IMR-90 (cell line): ENCODE data around the gene ARSB. TPM values are rescaled to one million over a fixed set of nuclear protein-coding genes. Genes with fewer than 3 reads are reported as not detected.

Experiments
- ATAC-seq: fragments of 200-7000 bp; cut with Tn5 transposase; 2 replicates; pipeline ENCODE4 v1.9.1; 2020; ENCODE audit warnings: low read depth, mild to moderate bottlenecking, moderate library complexity
- BruUV-seq: library from RNA; stranded (reverse); fragments of 400-500 nt; replicated peaks from 2 replicates; lab custom pipeline; 2021; lab: Mats Ljungman, UMichigan
- CTCF ChIA-PET: fragments of 300-600 bp; formaldehyde crosslinking; extraction: SDS; loops from one replicate; lab custom pipeline; 2021; ENCODE audit warnings: antibody characterized with exemption; lab: Yijun Ruan, JAX
- POLR2A ChIA-PET: fragments of 300-600 bp; sonication (Branson Sonifier 250); formaldehyde crosslinking; loops from one replicate; lab custom pipeline; 2022; ENCODE audit warnings: antibody characterized with exemption; ENCODE audit not compliant: unreplicated experiment; lab: Charles Lee
- DNase-seq: peaks from one replicate; pipeline ENCODE4 v3.0.0; 2013
- H2AFZ ChIP-seq: replicated peaks from 2 replicates; pipeline ENCODE3; 2013; ENCODE audit warnings: low read length, mild to moderate bottlenecking; ENCODE audit not compliant: poor library complexity
- H2AK5ac ChIP-seq: 2 replicates; pipeline ENCODE4 v1.6.1; 2013; ENCODE audit warnings: low read depth, low read length, inconsistent platforms
- H2AK9ac ChIP-seq: replicated peaks from 2 replicates; pipeline ENCODE3; 2013; ENCODE audit warnings: mild to moderate bottlenecking, low read depth, low read length, moderate library complexity; ENCODE audit not compliant: poor library complexity
- H2BK120ac ChIP-seq: 2 replicates; pipeline ENCODE4 v1.6.1; 2013; ENCODE audit warnings: low read depth, low read length, inconsistent platforms
- H2BK15ac ChIP-seq: 3 replicates; pipeline ENCODE4 v1.6.1; 2013; ENCODE audit warnings: low read depth, low read length, inconsistent platforms
- H2BK20ac ChIP-seq: 2 replicates; pipeline ENCODE4 v1.6.1; 2013; ENCODE audit warnings: low read depth, mild to moderate bottlenecking, inconsistent platforms, low read length, moderate library complexity
- H2BK5ac ChIP-seq: 2 replicates; pipeline ENCODE4 v1.6.1; 2013; ENCODE audit warnings: mild to moderate bottlenecking, low read depth, low read length, inconsistent platforms; ENCODE audit not compliant: poor library complexity, severe bottlenecking
- H3K14ac ChIP-seq: replicated peaks from 2 replicates; pipeline ENCODE4 v1.6.1; 2013; ENCODE audit warnings: low read depth, low read length, inconsistent platforms
- H3K18ac ChIP-seq: 2 replicates; pipeline ENCODE4 v1.6.1; 2013; ENCODE audit warnings: low read depth, low read length, control low read depth
- H3K23ac ChIP-seq: 2 replicates; pipeline ENCODE4 v1.6.1; 2013; ENCODE audit warnings: low read depth, low read length, inconsistent platforms
- H3K27ac ChIP-seq: 2 replicates; pipeline ENCODE4 v1.5.1; 2013; ENCODE audit warnings: mild to moderate bottlenecking, control low read depth, low read length; ENCODE audit not compliant: insufficient read depth
- H3K27me3 ChIP-seq: 2 replicates; pipeline ENCODE4 v1.6.1; 2013; ENCODE audit warnings: low read length; ENCODE audit not compliant: control insufficient read depth, insufficient read depth
- H3K36me3 ChIP-seq: 2 replicates; pipeline ENCODE4 v1.6.1; 2013; ENCODE audit warnings: low read length, mixed read lengths; ENCODE audit not compliant: control insufficient read depth, insufficient read depth
- H3K4ac ChIP-seq: 2 replicates; pipeline ENCODE4 v1.6.1; 2013; ENCODE audit warnings: low read depth, low read length, inconsistent platforms
- H3K4me1 ChIP-seq: 2 replicates; pipeline ENCODE4 v1.6.1; 2013; ENCODE audit warnings: low read length, mixed read lengths; ENCODE audit not compliant: control insufficient read depth, insufficient read depth
- H3K4me2 ChIP-seq: 2 replicates; pipeline ENCODE4 v1.6.1; 2013; ENCODE audit warnings: low read depth, mild to moderate bottlenecking, control low read depth, low read length, moderate library complexity
- H3K4me3 ChIP-seq: 2 replicates; pipeline ENCODE4 v1.5.1; 2013; ENCODE audit warnings: low read depth, mild to moderate bottlenecking, control low read depth, low read length, moderate library complexity; ENCODE audit not compliant: insufficient read depth
- H3K56ac ChIP-seq: 2 replicates; pipeline ENCODE4 v1.6.1; 2013; ENCODE audit warnings: low read length, inconsistent platforms; ENCODE audit not compliant: insufficient read depth; ENCODE audit errors: extremely low read depth
- H3K79me1 ChIP-seq, 2 experiments: 2 replicates each; pipeline ENCODE4 v1.6.1; 2013; ENCODE audit warnings: low read length in 2 of 2, inconsistent platforms in 1 of 2, low read depth in 1 of 2
- H3K9ac ChIP-seq: 2 replicates; pipeline ENCODE4 v1.6.1; 2013; ENCODE audit warnings: low read depth, low read length, control low read depth
- H3K9me1 ChIP-seq: 2 replicates; pipeline ENCODE4 v1.6.1; 2013; ENCODE audit warnings: low read length, inconsistent platforms; ENCODE audit not compliant: insufficient read depth
- H3K9me3 ChIP-seq: 2 replicates; pipeline ENCODE4 v1.6.1; 2013; ENCODE audit warnings: low read length; ENCODE audit not compliant: control insufficient read depth, insufficient read depth
- H4K20me1 ChIP-seq: 2 replicates; pipeline ENCODE4 v1.6.1; 2013; ENCODE audit warnings: low read length, inconsistent platforms; ENCODE audit not compliant: insufficient read depth
- H4K5ac ChIP-seq: 2 replicates; pipeline ENCODE4 v1.6.1; 2013; ENCODE audit warnings: mild to moderate bottlenecking, low read depth, low read length, control low read depth
- H4K8ac ChIP-seq, 2 experiments: 2 replicates each; pipeline ENCODE4 v1.6.1; 2013; ENCODE audit warnings: low read depth in 2 of 2, low read length in 2 of 2, control low read depth in 1 of 2, inconsistent platforms in 1 of 2
- H4K91ac ChIP-seq: 2 replicates; pipeline ENCODE4 v1.6.1; 2013; ENCODE audit warnings: low read depth, low read length, inconsistent platforms; ENCODE audit not compliant: insufficient read depth
- BHLHE40 ChIP-seq: fragments of 150-350 bp; IDR thresholded peaks from 2 replicates; pipeline ENCODE4 v1.6.1; 2016; ENCODE audit warnings: mild to moderate bottlenecking, low read depth, low read length
- CEBPB ChIP-seq: IDR thresholded peaks from 2 replicates; pipeline ENCODE4 v1.6.1; 2012; ENCODE audit warnings: low read depth, low read length, improper control_type of control experiment
- CHD1 ChIP-seq: IDR thresholded peaks from 2 replicates; pipeline ENCODE4 v1.6.1; 2012; ENCODE audit warnings: low read depth, low read length, improper control_type of control experiment
- FOS ChIP-seq: fragments of 150-350 bp; IDR thresholded peaks from 2 replicates; pipeline ENCODE4 v1.6.1; 2016; ENCODE audit warnings: low read depth, low read length
- MAFK ChIP-seq: IDR thresholded peaks from 2 replicates; pipeline ENCODE4 v1.6.1; 2012; ENCODE audit warnings: low read depth, low read length, improper control_type of control experiment
- MAZ ChIP-seq: IDR thresholded peaks from 2 replicates; pipeline ENCODE4 v1.6.1; 2012; ENCODE audit warnings: low read depth, mild to moderate bottlenecking, low read length, improper control_type of control experiment, moderate library complexity, borderline replicate concordance
- MXI1 ChIP-seq: IDR thresholded peaks from 2 replicates; pipeline ENCODE4 v1.6.1; 2012; ENCODE audit warnings: low read depth, mild to moderate bottlenecking, low read length, moderate library complexity, borderline replicate concordance
- NFE2L2 ChIP-seq: fragments of 150-350 bp; IDR thresholded peaks from 2 replicates; pipeline ENCODE4 v1.6.1; 2016; ENCODE audit warnings: low read depth, mild to moderate bottlenecking, low read length
- POLR2A ChIP-seq: IDR thresholded peaks from 2 replicates; pipeline ENCODE4 v1.6.1; 2012; ENCODE audit warnings: mild to moderate bottlenecking, low read depth, low read length
- RAD21 ChIP-seq: IDR thresholded peaks from 2 replicates; pipeline ENCODE4 v1.6.1; 2012; ENCODE audit warnings: low read length, improper control_type of control experiment
- RCOR1 ChIP-seq: IDR thresholded peaks from 2 replicates; pipeline ENCODE4 v1.6.1; 2012; ENCODE audit warnings: mild to moderate bottlenecking, low read length, improper control_type of control experiment; ENCODE audit not compliant: insufficient replicate concordance
- RFX5 ChIP-seq: IDR thresholded peaks from 2 replicates; pipeline ENCODE4 v1.8.0; 2012; ENCODE audit warnings: low read depth, mild to moderate bottlenecking, low read length, moderate library complexity
- SMC3 ChIP-seq: fragments of 150-350 bp; IDR thresholded peaks from 2 replicates; pipeline ENCODE4 v1.6.1; 2016; ENCODE audit warnings: low read depth, mild to moderate bottlenecking, antibody characterized with exemption, low read length, moderate library complexity
- WGBS, 2 experiments: methylation state at CpG; one replicate each; pipeline versions ENCODE4 v1.1.5 to v1.1.7; 2013; ENCODE audit warnings: missing lambda C conversion rate in 2 of 2; ENCODE audit not compliant: insufficient read length in 1 of 2; ENCODE audit errors: extremely low coverage in 2 of 2; 5-methylcytosine and 5-hydroxymethylcytosine counted together
- dilution Hi-C: fragments of 300-500 bp; cut with HindIII; formaldehyde crosslinking; loops from one replicate; pipeline ENCODE4 v1.14.3; 2018; ENCODE audit warnings: low sequenced_read_pairs; ENCODE audit not compliant: unreplicated experiment
- in situ Hi-C: fragments of 300-500 bp; cut with MboI; formaldehyde crosslinking; loops from 3 replicates; pipeline ENCODE4 v1.14.3; 2019; ENCODE audit warnings: low sequenced_read_pairs, inconsistent platforms, mixed read lengths
- intact Hi-C: fragments of 100-400 bp; cut with micrococcal nuclease; formaldehyde crosslinking; loops from 2 replicates; pipeline ENCODE4 v1.10.0; 2022
- polyA plus RNA-seq, 3 experiments: library from polyadenylated mRNA; depleted of rRNA; stranded (reverse); fragments of >200 nt; gene quantifications; 2 replicates each; pipeline ENCODE4 v1.2.3, GENCODE V29; 2012; ENCODE audit warnings: low replicate concordance in 1 of 3
- total RNA-seq: library from RNA; depleted of rRNA; stranded (reverse); fragments of >200 nt; gene quantifications from 2 replicates; pipeline ENCODE4 v1.2.3, GENCODE V29; 2012
- TF ChIP-seq, protein P1 (sequence below): fragments of 150-350 bp; IDR thresholded peaks from 2 replicates; pipeline ENCODE4 v1.6.1; 2017; ENCODE audit warnings: mild to moderate bottlenecking, antibody characterized with exemption, low read length, low read depth
- TF ChIP-seq, protein P2 (sequence below): fragments of 150-350 bp; IDR thresholded peaks from 2 replicates; pipeline ENCODE4 v1.6.1; 2016; ENCODE audit warnings: low read depth, mild to moderate bottlenecking, low read length, moderate library complexity, borderline replicate concordance
- TF ChIP-seq, protein P3 (sequence below): conservative IDR thresholded peaks from 2 replicates; pipeline ENCODE4 v1.5.1; 2012; ENCODE audit warnings: mild to moderate bottlenecking, low read depth, low read length, improper control_type of control experiment

ARSB gene
- total and polyA plus RNA-seq, 2 of the 4 experiments (the other 2 are of a cell fraction), result 16.0 to 16.3 TPM

DNA sequence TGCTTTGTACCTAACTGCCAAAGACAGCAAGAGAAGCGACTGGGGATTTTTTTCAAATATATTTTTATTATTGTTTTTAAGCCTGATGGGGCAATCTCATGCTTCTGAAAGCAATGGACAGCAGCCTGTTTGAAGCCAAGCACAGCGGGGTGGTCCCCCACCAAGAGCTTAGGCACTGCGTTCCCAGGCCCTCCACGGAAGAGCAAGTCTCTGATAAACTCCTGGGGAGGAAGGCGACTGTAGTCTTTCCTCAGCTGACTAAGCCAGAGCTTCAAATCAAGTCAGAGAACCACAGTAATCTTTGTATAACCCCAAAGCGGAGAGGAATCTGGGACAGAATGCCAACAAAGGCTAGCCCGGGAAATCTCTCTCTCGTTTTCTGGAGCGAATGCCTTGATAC is 54.4 kb downstream of the ARSB start:
- intact Hi-C loops (no loop called here), dilution Hi-C loops (no loop called here), in situ Hi-C loops (no loop called here)
- no peaks in the 10 kb centered on the region for H3K9me3 ChIP-seq
- no peak overlapping the region for H4K5ac ChIP-seq
- peaks cover 10% of the 10 kb centered on the region for H3K9me1 ChIP-seq
- H3K56ac ChIP-seq, result no peak overlapping the region
- peak; percentile 65 for ATAC-seq
- H2AK5ac ChIP-seq, result no peak overlapping the region
- H4K20me1 ChIP-seq, result no peaks in the 10 kb centered on the region
- H3K9ac ChIP-seq, result no peak overlapping the region
- H3K23ac ChIP-seq, result peak overlapping the region; percentile 30; the same call in 1 of the 2 replicates
- H3K4ac ChIP-seq, result no peak overlapping the region
- no TSS peak for BruUV-seq
- H2AK9ac ChIP-seq, result no peak overlapping the region
- no peak overlapping the region for H3K14ac ChIP-seq
- peaks cover 5% of the 10 kb centered on the region for H3K4me1 ChIP-seq
- no peak overlapping the region for H4K8ac ChIP-seq
- no peak overlapping the region for H3K4me3 ChIP-seq
- peak; percentile 42 for DNase-seq
- no peak for TF ChIP-seq MAZ
- no peak for TF ChIP-seq CHD1
- TF ChIP-seq NFE2L2, result no peak
- TF ChIP-seq MAFK, result no peak
- no peak for TF ChIP-seq RFX5
- no peak for TF ChIP-seq BHLHE40
- TF ChIP-seq SMC3, result no peak
- TF ChIP-seq RAD21, result no peak
- no peak for TF ChIP-seq CEBPB
- TF ChIP-seq, protein P1, sequence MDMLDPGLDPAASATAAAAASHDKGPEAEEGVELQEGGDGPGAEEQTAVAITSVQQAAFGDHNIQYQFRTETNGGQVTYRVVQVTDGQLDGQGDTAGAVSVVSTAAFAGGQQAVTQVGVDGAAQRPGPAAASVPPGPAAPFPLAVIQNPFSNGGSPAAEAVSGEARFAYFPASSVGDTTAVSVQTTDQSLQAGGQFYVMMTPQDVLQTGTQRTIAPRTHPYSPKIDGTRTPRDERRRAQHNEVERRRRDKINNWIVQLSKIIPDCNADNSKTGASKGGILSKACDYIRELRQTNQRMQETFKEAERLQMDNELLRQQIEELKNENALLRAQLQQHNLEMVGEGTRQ, result no peak
- TF ChIP-seq POLR2A, result no peak
- TF ChIP-seq, protein P2, sequence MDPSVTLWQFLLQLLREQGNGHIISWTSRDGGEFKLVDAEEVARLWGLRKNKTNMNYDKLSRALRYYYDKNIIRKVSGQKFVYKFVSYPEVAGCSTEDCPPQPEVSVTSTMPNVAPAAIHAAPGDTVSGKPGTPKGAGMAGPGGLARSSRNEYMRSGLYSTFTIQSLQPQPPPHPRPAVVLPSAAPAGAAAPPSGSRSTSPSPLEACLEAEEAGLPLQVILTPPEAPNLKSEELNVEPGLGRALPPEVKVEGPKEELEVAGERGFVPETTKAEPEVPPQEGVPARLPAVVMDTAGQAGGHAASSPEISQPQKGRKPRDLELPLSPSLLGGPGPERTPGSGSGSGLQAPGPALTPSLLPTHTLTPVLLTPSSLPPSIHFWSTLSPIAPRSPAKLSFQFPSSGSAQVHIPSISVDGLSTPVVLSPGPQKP, result no peak
- no peak for TF ChIP-seq RCOR1
- no peak for TF ChIP-seq MXI1
- TF ChIP-seq FOS, result no peak
- TF ChIP-seq, protein P3, sequence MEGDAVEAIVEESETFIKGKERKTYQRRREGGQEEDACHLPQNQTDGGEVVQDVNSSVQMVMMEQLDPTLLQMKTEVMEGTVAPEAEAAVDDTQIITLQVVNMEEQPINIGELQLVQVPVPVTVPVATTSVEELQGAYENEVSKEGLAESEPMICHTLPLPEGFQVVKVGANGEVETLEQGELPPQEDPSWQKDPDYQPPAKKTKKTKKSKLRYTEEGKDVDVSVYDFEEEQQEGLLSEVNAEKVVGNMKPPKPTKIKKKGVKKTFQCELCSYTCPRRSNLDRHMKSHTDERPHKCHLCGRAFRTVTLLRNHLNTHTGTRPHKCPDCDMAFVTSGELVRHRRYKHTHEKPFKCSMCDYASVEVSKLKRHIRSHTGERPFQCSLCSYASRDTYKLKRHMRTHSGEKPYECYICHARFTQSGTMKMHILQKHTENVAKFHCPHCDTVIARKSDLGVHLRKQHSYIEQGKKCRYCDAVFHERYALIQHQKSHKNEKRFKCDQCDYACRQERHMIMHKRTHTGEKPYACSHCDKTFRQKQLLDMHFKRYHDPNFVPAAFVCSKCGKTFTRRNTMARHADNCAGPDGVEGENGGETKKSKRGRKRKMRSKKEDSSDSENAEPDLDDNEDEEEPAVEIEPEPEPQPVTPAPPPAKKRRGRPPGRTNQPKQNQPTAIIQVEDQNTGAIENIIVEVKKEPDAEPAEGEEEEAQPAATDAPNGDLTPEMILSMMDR, result no peak
- POLR2A ChIA-PET, result no interaction called here
- H4K91ac ChIP-seq, result no peak overlapping the region
- H2AFZ ChIP-seq, result peak overlapping the region; percentile 73
- WGBS, 2 experiments, result 50% methylated on average over 1 of the region's 9 CpGs; no CpG with 5 or more reads in 1 of the 2 experiments
- CTCF ChIA-PET, result interaction anchor here (1.8 kb wide), 1 partner anchor 13 kb away, joined by 6 read pairs; no protein-coding TSS in a partner anchor
- H3K18ac ChIP-seq, result no peak overlapping the region
- H3K27me3 ChIP-seq, result no peaks in the 10 kb centered on the region
- no peaks in the 10 kb centered on the region; a peak in 1 of 4 replicates for H3K79me1 ChIP-seq
- no peak overlapping the region for H2BK15ac ChIP-seq
- no peak overlapping the region for H2BK20ac ChIP-seq
- no peak overlapping the region for H2BK120ac ChIP-seq
- H3K4me2 ChIP-seq, result no peak overlapping the region; the same call in 1 of the 2 replicates
- H2BK5ac ChIP-seq, result no peak overlapping the region
- no peaks in the 10 kb centered on the region for H3K36me3 ChIP-seq
- H3K27ac ChIP-seq, result no peak overlapping the region
